Neural crest cell (in vitro differentiated cells): ENCODE data around the gene SLC25A1. TPM values are rescaled to one million over a fixed set of nuclear protein-coding genes. Genes with fewer than 3 reads are reported as not detected.

Source experiments
- DNase-seq: peaks from one replicate; pipeline ENCODE4 v3.0.0; 2021; ENCODE audit warnings: low read depth, mixed read lengths, low spot score
- H3K27ac Mint-ChIP-seq: one replicate; pipeline ENCODE4 v1.8.0; 2021; ENCODE audit warnings: mild to moderate bottlenecking, mixed read lengths; ENCODE audit not compliant: unreplicated experiment
- H3K27me3 Mint-ChIP-seq: 2 replicates; pipeline ENCODE4 v1.8.0; 2021; ENCODE audit warnings: low read depth, mild to moderate bottlenecking, mixed read lengths
- H3K36me3 Mint-ChIP-seq: 2 replicates; pipeline ENCODE4 v1.8.0; 2021; ENCODE audit warnings: low read depth, mild to moderate bottlenecking, mixed read lengths
- H3K4me1 Mint-ChIP-seq: 2 replicates; pipeline ENCODE4 v1.8.0; 2021; ENCODE audit warnings: mixed read lengths
- H3K4me3 Mint-ChIP-seq: one replicate; pipeline ENCODE4 v1.8.0; 2021; ENCODE audit warnings: mild to moderate bottlenecking, mixed read lengths
- H3K9me3 Mint-ChIP-seq: 2 replicates; pipeline ENCODE4 v1.8.0; 2021; ENCODE audit warnings: mixed read lengths
- total RNA-seq: library from RNA; stranded (reverse); gene quantifications from 2 replicates; pipeline ENCODE4 v1.2.1, GENCODE V29; 2021
- TF ChIP-seq, protein P1 (sequence below): fragments of 200-600 bp; sonication (generic); conservative IDR thresholded peaks from 2 replicates; pipeline ENCODE4 v1.5.0; 2021; ENCODE audit warnings: antibody characterized with exemption, mild to moderate bottlenecking

The SLC25A1 gene
- total RNA-seq, 1 donor from 2014 or later: 173 TPM

DNA sequence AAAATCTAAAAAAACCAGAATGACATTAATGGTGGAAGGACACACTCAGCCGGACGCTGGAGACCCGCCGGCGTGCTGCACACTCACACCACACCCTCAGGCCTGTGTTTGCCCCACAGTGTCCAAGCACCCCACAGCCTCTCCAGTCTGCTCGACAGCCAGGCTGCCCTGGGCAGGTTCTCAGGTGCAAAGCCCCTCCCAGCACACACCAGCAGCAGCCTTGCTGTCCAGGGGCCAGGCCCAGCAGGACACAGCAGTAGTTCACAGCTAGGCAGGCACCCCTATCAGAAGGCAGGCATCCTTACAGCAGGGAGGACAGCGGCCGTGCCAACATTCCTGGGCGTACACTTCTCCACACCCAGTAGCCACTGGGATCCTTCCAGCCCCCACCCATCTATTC is 1.7 kb upstream of the SLC25A1 start:
- Mint-ChIP-seq H3K27me3 (peaks cover 3% of the 10 kb centered on the region), H3K27ac (no peak overlapping the region), H3K9me3 (no peaks in the 10 kb centered on the region), H3K36me3 (no peaks in the 10 kb centered on the region), H3K4me1 (peaks cover 16% of the 10 kb centered on the region), H3K4me3 (no peak overlapping the region)
- TF ChIP-seq, protein P1, sequence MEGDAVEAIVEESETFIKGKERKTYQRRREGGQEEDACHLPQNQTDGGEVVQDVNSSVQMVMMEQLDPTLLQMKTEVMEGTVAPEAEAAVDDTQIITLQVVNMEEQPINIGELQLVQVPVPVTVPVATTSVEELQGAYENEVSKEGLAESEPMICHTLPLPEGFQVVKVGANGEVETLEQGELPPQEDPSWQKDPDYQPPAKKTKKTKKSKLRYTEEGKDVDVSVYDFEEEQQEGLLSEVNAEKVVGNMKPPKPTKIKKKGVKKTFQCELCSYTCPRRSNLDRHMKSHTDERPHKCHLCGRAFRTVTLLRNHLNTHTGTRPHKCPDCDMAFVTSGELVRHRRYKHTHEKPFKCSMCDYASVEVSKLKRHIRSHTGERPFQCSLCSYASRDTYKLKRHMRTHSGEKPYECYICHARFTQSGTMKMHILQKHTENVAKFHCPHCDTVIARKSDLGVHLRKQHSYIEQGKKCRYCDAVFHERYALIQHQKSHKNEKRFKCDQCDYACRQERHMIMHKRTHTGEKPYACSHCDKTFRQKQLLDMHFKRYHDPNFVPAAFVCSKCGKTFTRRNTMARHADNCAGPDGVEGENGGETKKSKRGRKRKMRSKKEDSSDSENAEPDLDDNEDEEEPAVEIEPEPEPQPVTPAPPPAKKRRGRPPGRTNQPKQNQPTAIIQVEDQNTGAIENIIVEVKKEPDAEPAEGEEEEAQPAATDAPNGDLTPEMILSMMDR: no peak
- no peak for DNase-seq

- Mint-ChIP-seq H3K4me1 (peaks cover 16% of the 10 kb centered on the region), H3K27me3 (peaks cover 3% of the 10 kb centered on the region), H3K4me3 (peak overlapping the region; percentile 89), H3K9me3 (no peaks in the 10 kb centered on the region), H3K36me3 (no peaks in the 10 kb centered on the region), H3K27ac (no peak overlapping the region)
- TF ChIP-seq, protein P1: peak; percentile 80
- DNase-seq: peak; percentile 63
These were observed 1.0 kb upstream of the SLC25A1 start for GRCh38 chr22:19179497-19180048.

DNA sequence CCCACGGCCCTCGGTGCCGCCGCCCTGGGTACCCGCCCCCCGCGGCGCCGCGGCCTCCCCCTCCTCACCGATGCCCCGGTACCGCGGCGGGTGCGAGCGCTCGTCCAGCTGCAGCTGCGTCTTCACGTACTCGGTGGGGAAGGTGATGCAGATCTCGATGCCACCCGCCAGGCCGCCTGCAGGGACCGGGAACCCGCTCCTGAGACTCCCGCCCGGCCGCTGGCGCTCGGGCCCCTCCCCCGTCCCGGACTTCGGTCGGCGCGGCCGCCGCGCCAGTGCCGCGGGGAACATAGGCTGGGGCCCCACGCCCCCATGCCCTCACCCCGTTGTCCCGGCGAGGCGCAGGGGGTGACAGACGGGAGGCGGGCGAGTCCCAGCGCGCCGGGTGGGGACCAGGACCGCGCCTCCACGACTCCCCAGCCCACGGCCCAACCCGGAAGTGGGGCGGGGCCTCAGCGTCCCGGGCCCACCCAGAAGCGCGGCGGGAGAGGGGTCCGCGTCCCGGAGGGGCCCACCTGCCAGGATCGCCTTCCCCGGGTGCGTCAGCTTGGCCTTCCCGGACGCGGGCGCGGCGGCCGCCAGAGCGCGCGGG is 375 bp downstream of the SLC25A1 start:
- Mint-ChIP-seq H3K36me3 (no peaks in the 10 kb centered on the region), H3K4me1 (peaks cover 17% of the 10 kb centered on the region), H3K27ac (no peak overlapping the region), H3K9me3 (no peaks in the 10 kb centered on the region), H3K27me3 (peaks cover 3% of the 10 kb centered on the region), H3K4me3 (no peak overlapping the region)
- TF ChIP-seq, protein P1: peak; percentile 21
- peak; percentile 36 for DNase-seq

GRCh38 chr22:19177164-19178064 is 1.1 kb downstream of the SLC25A1 start:
- no peaks in the 10 kb centered on the region for H3K9me3 Mint-ChIP-seq
- peak overlapping the region; percentile 43 for H3K27ac Mint-ChIP-seq
- TF ChIP-seq, protein P1: no peak
- DNase-seq: no peak
- peaks cover 25% of the 10 kb centered on the region for H3K4me1 Mint-ChIP-seq
- H3K36me3 Mint-ChIP-seq: no peaks in the 10 kb centered on the region
- H3K4me3 Mint-ChIP-seq: peak overlapping the region; percentile 87
- H3K27me3 Mint-ChIP-seq: peaks cover 8% of the 10 kb centered on the region

DNA sequence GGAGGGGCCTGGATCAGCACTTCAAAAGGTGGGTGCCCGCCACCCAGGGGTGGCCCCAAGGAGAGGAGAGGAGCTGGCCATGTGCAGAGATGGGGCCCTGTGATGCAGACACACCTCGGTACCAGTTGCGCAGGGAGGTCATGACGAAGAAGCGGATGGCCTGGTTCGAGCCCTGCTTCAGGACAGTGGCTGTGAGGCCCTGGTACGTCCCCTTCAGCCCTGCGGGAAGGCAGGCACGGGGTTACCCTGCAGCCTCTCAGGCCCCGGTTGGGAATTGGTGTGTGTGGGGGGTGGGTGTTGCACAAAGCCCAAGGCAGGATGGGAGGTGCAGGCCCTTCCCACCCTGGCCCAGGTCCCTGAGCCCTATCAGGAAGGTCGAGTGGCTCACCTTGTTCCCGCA is 1.8 kb downstream of the SLC25A1 start:
- Mint-ChIP-seq H3K27me3 (peaks cover 11% of the 10 kb centered on the region), H3K36me3 (no peaks in the 10 kb centered on the region), H3K4me1 (peaks cover 29% of the 10 kb centered on the region), H3K4me3 (peak overlapping the region; percentile 87), H3K27ac (peak overlapping the region; percentile 43), H3K9me3 (no peaks in the 10 kb centered on the region)
- TF ChIP-seq, protein P1: no peak
- DNase-seq: no peak
